Fibroblast of skin of right biceps (primary cell): ENCODE data around the gene CAPN12.
"Not testable (repeated sequence)": the region's sequence is repeated elsewhere in the genome, so short reads cannot be mapped to it uniquely, and the experiment has no call there.

Experiments used
- DNase-seq: peaks from one replicate; pipeline ENCODE4 v3.0.0-alpha.2; 2013

The CAPN12 gene

DNA sequence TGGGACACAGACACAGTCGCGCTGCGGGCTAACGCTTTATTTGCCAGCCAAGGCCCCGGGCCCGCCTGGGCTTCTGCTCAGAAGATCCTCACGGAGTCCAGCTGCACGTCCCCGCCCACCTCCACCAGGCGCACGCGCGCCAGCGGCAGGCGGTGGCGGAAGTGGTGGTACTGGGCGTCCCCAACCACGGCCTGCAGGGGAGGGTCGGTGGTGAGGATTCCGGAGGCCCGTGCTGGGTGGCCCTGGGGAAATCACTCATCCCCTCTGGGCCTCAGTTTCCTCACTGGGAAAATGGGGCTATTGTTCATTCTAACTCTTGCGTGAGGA lies 26.6 kb upstream of the CAPN12 start:
- DNase-seq: not testable (repeated sequence)

DNA sequence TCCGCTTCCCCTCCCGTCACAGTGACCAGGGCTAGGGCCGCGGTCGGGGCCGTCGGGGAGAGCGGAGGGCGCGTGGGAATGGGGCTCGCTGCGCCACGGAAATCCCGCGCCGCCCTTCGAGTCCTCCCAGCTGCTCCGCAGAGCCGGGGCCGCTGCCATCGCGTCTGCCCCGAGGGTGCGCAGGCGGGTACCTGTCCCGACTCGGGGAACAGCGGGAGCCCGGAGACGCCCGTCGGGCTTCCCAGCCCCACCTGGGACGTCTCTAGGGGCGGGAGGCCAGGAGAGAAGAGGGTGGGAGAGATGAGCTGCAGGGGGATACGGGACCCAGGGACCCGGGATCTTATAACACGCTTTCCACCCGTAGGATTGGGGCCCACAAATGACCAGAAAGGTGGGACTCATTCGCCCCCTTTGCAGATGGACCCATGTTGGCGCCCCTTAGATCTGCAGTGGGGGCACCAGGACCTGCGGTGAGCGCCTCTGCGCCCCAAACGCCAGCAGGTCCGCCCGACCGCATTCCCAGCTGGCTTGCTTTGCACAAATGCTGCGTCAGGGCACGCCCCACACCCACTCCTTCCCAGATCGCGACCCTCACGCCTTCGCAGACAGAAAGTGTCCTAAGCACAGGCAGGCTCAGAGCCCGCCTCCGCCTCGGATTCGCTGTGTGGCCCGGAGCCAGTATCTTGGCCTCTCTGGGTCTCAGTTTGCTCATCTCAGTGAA lies 26.1 kb upstream of the CAPN12 start:
- not testable (repeated sequence) for DNase-seq

DNA sequence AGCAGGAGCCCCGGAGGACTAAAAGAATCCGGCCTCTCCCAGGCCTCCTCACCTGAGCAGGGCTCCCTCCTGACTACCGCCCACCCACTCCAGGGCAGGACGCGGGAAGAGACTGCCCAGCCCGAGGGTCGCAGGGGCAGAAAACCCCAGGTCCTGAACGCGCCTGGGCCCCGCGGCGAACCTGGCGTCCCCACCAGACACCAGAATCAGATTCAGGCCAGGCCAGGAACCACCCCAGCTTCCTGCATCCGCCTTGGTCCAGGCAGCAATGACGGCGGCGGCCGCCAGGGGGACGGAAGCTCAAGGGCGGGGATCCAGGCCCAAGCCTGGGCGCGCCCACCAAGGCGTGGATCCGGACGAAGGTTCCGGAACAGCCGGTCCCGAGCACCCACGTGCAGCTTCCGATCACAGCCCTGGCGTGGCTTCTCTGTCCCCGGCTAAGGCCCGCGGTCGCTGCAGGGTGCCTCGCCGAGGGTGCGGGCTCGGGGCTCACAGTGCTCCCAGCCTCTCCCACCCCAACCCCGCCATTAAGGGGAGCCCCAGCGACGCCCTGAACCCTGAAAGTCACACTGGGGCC lies 25.4 kb upstream of the CAPN12 start:
- peak; percentile 70 for DNase-seq

GRCh38 chr19:38766276-38767047 lies 22.2 kb upstream of the CAPN12 start:
- no peak for DNase-seq

DNA sequence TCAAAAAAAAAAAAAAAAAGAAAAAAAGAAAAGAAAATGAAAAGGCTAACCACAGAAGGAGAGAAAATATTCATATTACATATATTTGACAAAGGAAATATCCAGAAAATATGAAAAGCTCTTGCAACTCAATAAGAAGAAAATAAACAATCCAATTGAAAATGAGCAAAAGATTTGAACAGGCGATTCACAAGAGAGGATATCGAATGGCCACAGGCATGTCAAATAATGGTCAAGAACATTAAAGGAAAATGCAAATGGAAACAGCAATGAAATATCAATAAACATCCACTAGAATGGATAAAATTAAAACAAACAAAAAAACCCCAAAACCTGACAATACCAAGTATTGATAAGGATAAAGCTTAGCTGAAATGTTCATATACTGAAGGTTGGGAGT lies 20.9 kb upstream of the CAPN12 start:
- DNase-seq: no peak

GRCh38 chr19:38763795-38764220 lies 19.5 kb upstream of the CAPN12 start:
- no peak for DNase-seq

- not testable (repeated sequence) for DNase-seq
Observed at GRCh38 chr19:38761884-38762389, 17.7 kb upstream of the CAPN12 start.

- not testable (repeated sequence) for DNase-seq
Observed at GRCh38 chr19:38760805-38761517, 16.7 kb upstream of the CAPN12 start.

- DNase-seq: no peak
Observed at GRCh38 chr19:38759590-38760003, 15.3 kb upstream of the CAPN12 start.

- not testable (repeated sequence) for DNase-seq
Observed at GRCh38 chr19:38754196-38754595, 9.9 kb upstream of the CAPN12 start.

- not testable (repeated sequence) for DNase-seq
Observed at GRCh38 chr19:38753783-38754182, 9.5 kb upstream of the CAPN12 start.

- DNase-seq: no peak
Observed at GRCh38 chr19:38745316-38745715, 1.0 kb upstream of the CAPN12 start.

- no peak for DNase-seq
Observed at GRCh38 chr19:38744874-38745273, 600 bp upstream of the CAPN12 start.

GRCh38 chr19:38743394-38744297 lies 628 bp downstream of the CAPN12 start:
- no peak for DNase-seq

GRCh38 chr19:38742906-38743305 lies 1.4 kb downstream of the CAPN12 start:
- DNase-seq: no peak

- DNase-seq: no peak
Observed at GRCh38 chr19:38742296-38742695, 2.0 kb downstream of the CAPN12 start.

DNA sequence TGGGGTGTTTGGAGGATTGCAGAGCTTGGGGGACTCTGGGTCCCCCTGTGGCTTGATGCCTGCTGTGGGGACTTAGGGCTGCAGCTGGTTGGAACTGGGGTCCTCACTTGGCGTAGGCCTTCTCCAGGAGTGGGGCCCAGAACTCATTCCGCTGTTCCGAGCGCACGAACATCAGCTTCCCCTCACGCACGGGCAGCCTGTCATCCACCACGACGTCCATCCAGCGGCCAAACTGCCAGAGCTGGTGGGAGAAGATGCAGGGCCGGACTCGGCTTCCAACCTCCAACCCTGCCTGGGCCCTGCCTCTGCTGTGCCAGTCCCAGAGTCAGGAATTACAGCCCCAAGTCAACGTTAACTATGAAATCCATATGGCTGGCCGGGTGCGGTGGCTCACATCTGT lies 2.6 kb downstream of the CAPN12 start:
- DNase-seq: no peak

DNA sequence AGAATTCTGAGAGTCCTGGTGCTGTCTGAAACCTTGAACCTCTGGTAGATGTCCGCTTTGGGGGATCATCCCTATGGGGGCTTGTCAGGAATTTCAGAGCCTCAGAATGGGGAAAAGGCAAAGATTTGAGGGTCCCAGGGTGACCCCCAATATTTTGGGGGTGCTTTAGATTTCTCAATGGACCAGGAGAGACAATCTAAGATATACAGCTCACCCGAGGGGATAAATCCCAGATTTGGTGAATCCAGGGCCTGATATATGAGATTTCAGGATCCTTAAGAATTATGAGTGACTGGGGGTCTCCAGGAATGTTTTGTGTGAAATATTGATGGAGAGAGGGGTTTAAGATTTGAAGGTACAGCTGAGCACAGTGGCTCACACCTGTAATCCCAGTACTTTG lies 3.3 kb downstream of the CAPN12 start:
- DNase-seq: no peak

- DNase-seq: no peak
Observed at GRCh38 chr19:38740257-38740592, 4.0 kb downstream of the CAPN12 start.

DNA sequence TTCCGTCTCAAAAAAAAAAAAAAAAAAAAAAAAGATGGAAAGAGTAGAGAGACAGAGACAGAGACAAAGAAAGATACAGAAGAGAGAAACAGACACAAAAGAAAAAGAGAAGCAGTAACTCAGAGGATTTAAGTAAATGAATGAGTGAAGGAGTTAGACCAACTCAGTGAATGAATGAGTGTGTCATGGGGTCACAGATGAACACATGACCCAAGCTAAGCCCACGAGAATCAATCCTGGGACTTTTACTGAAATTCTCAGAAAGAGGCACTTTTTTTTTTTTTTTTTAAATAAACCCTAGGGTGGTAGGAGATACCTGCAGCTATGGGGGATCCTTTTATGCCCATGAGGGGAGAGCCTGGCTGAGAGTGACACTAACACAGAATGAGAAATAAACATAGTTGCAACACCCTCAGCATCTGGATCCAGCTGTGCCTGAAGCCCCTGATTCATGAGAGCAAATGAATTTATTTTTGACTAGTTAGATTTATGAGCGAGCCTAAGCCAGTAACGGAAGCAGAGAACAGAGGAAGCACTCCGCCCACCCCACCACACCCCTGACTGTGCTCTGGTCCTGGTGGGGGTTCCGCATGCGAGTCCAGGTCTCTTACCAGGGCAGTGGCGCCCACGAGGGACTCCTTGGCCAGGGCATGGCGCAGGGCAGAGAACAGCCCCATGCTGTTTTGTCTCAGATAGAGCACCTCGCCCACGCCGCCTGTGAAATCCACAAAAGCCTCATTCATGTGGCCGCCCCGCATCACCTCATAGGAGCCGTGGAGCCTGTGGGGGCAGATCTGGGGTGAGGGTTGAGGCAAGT lies 4.6 kb downstream of the CAPN12 start:
- no peak for DNase-seq
